NCI-H1417 treated with DMSO at 0.1 percent for 48 hours (cell line): ENCODE results near the gene ZNF646.
A peak's percentile ranks its signal among the peaks of the same experiment; 100 is the strongest.

Experiments
- DNase-seq: peaks from one replicate; lab custom pipeline; 2025; lab: John Stamatoyannopoulos, UW

ZNF646 gene

DNA sequence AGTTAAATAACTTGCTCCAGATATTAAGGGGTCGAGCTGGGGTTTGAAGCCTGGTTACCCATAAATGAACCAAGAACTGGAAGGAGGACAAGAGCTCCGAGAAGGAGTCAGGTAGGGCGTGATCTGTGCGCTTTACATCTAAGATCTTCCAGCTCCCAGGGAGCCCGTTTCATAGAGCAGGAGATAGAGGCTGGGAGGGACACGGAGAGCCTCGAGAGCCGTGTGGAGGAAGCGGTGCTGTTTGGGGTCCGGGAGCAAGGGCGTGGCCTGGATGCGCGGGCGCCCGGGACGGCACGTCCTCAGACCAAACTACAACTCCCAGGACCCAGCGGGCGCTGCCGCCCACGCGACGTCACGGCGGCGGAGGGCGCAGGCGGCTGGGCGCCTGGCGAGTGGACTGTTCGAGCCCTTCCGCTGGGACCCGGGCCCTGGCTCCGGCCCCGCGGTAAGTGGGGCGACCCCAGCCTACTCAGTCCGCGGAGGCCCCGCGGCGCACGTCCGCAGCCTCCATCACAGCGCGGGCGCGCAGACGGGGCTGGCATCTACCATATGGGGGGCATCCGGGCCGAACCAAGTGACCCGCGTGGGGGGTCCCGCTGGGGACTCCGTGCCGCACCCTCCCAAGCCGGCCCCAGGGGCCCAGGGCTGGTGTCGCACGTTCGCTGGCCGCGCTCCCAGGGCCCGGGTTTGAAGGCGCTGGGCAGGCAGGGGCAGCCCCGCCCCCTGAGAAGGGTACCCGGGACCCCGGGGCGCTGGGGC is 34.0 kb downstream of the ZNF646 start, which contains the start of gene BCKDK:
Gene BCKDK (plus strand): TSS at position 352 of the 759 bp plus-strand sequence. CDS start 838 bp downstream, outside the sequence.
- no peak for DNase-seq

DNA sequence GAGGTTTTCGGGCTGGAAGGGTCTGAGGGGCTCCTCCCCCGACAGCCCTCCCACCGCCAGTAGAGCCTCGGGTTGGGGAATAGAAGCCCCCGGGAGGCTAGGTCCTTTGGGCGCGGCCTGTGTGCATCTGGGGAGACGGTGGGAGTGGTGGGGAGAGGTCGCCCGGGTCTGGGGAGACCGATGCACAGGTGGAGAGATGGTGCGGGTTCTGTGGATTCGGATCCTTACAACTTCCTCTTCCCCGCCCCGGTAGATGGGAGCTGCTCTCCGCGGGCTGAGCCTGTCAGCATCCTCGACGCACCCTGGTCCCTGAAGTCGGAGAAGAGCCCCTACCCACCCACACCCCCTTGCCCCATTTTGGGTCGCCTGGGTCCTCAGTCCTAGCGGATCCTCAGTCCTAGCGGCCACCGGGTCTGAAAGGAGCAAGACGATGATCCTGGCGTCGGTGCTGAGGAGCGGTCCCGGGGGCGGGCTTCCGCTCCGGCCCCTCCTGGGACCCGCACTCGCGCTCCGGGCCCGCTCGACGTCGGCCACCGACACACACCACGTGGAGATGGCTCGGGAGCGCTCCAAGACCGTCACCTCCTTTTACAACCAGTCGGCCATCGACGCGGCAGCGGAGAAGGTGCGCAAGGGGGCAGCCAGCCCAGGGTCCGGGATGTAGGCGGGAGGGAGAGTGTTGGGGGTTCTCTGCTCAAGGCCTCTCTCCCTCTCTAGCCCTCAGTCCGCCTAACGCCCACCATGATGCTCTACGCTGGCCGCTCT is 34.8 kb downstream of the ZNF646 start:
- DNase-seq = no peak

GRCh38 chr16:31109622-31110021 is 35.4 kb downstream of the ZNF646 start:
- no peak for DNase-seq

- no peak for DNase-seq
Observed at GRCh38 chr16:31110106-31111034, 36.1 kb downstream of the ZNF646 start.

DNA sequence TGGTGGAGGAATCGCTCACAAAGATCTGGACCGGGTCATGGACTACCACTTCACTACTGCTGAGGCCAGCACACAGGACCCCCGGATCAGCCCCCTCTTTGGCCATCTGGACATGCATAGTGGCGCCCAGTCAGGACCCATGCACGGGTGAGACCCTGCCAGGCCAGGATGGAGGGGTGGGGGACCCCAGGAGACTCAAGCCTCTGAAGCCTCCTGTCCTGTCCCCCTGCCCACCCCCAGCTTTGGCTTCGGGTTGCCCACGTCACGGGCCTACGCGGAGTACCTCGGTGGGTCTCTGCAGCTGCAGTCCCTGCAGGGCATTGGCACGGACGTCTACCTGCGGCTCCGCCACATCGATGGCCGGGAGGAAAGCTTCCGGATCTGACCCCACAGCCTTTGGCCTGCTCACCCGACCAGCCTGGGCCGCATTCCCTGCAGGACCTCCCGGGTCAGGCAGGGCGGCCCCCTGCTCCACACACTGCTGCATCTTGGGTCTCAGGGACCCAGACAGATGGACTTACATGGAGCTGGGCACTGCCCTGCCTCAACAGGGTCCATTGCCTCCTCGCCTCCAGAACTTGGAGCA is 37.8 kb downstream of the ZNF646 start:
- no peak for DNase-seq

GRCh38 chr16:31112711-31113110 is 38.5 kb downstream of the ZNF646 start:
- no peak for DNase-seq

GRCh38 chr16:31113121-31114120 is 39.2 kb downstream of the ZNF646 start:
- DNase-seq = no peak

- DNase-seq = no peak
Observed at GRCh38 chr16:31114468-31114867, 40.2 kb downstream of the ZNF646 start.

- DNase-seq = peak; percentile 85
Observed at GRCh38 chr16:31117384-31118222, 43.4 kb downstream of the ZNF646 start, which contains the start of gene KAT8. Gene KAT8 (plus strand): TSS chr16:31117664. CDS start chr16:31117682, 18 bp downstream.

DNA sequence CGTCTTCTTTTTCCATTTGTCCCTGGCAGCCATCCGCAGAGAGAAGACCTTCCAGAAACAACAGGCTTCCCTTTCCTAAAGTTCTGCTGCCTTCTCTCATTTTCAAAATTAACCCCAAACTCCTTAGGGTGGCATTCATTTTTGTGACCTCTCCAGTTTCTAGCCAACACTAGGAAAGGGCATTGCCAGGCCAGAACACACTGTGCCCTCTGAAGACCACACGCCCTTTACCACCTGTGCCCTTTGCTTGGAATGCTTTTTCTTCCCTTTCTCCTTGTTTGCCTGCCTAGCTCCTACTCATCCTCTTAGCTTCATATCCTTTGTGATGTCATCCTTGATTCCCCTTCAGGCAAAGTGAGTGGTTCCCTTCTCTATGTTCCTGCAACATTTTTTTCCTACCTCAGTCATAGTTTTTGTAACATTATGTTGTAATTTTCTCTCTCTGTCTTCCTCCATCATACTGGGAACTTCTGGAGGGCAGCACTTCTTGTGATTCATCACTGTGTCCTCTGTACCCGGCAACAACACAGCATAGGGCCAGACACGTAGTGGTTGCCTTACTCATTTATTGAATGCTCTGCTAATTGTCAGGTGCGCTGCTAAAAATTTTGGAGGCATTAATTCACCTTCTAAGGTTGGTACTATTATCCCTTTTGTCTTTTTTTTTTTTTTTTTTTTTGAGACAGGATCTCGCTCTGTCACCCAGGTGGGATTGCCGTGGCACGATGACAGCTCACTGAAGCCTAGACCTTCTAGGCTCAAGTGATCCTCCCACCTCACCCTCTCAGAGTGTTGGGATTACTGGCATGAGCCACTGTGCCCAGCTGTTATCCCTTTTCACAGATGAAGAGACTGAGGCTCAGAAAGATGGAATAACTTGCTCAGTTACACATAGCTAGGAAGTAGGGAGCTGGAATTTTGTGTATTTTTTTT is 44.3 kb downstream of the ZNF646 start:
- DNase-seq = no peak

DNA sequence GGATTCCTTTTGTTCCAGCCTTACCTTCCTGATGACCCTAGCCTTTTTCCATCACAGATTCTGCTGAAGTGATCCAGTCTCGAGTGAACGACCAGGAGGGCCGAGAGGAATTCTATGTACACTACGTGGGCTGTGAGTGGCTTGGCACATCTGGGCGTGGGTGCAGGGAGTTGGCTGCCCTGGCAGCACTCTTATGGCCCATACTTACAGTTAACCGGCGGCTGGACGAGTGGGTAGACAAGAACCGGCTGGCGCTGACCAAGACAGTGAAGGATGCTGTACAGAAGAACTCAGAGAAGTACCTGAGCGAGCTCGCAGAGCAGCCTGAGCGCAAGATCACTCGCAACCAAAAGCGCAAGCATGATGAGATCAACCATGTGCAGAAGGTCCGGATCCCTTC is 45.9 kb downstream of the ZNF646 start:
- no peak for DNase-seq

- DNase-seq = no peak
Observed at GRCh38 chr16:31125844-31126243, 51.6 kb downstream of the ZNF646 start.

- no peak for DNase-seq
Observed at GRCh38 chr16:31127182-31127581, 53.0 kb downstream of the ZNF646 start.

DNA sequence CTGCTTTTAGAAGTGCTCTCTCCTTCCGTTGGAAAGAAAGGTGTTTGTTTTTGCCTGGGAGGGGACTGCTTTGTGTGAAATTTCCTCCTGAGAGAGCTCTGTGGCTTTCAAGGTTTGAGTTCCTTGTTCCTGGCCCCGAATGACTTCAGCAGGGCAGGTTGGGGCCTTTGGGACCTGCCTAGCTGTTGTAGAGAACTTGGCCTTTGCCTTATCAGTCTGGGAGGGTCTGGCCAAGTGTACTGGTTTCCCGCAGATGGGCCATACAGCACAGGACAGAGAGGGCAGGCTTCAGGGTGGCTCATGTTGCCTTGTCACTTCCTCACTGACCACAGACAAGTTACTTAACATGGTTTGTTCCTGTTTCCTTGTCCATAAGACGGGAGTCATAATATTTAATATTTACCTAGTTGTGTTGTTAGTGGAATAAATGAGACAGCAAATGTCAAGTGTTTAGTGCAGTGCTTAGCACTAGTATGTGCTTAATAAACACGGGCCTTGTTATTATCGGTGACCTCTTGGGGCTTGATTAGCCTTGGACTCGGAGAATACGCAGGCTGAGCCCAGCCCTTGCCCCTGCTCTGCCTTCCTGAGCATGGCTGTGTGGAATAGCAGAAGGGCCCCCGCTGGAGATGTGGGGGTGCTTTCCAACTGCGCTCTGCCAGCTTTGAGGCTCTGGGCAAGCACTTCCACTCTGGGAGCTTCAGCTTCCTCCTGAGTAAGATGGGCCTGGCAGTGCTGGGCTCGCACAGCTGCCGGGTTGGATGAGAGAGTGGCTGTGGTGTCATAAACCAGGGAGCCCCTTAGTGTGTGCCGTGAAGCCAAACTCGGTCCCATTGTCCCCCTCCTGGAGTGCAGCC is 54.7 kb downstream of the ZNF646 start:
- DNase-seq = no peak

- DNase-seq = no peak
Observed at GRCh38 chr16:31129568-31130335, 55.5 kb downstream of the ZNF646 start.

DNA sequence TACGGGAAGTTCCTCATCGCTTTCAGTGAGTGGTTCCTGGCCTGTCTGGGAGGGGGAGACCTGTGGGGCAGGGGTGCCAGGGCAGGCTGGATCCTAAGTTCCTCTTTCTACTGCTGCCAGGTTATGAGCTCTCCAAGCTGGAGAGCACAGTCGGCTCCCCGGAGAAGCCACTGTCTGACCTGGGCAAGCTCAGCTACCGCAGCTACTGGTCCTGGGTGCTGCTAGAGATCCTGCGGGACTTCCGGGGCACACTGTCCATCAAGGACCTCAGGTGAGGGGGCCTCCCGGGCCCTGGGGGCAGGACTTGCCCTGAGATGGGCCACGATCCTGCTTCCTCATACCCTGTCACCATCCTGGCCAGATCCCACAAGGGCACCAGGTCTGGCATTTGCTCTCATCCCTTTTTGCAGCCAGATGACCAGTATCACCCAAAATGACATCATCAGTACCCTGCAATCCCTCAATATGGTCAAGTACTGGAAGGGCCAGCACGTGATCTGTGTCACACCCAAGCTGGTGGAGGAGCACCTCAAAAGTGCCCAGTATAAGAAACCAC is 56.2 kb downstream of the ZNF646 start:
- DNase-seq = no peak
